GM12801 (cell line): ENCODE measurements around the gene TMEM95.

Experiments used
- TF ChIP-seq, protein P1 (sequence below): IDR thresholded peaks from one replicate; pipeline ENCODE4 v1.5.1; 2011; ENCODE audit warnings: control low read depth; ENCODE audit not compliant: insufficient read length; ENCODE audit errors: extremely low read depth

TMEM95 gene

GRCh38 chr17:7318121-7318860 lies 36.7 kb upstream of the TMEM95 start:
- TF ChIP-seq, protein P1, sequence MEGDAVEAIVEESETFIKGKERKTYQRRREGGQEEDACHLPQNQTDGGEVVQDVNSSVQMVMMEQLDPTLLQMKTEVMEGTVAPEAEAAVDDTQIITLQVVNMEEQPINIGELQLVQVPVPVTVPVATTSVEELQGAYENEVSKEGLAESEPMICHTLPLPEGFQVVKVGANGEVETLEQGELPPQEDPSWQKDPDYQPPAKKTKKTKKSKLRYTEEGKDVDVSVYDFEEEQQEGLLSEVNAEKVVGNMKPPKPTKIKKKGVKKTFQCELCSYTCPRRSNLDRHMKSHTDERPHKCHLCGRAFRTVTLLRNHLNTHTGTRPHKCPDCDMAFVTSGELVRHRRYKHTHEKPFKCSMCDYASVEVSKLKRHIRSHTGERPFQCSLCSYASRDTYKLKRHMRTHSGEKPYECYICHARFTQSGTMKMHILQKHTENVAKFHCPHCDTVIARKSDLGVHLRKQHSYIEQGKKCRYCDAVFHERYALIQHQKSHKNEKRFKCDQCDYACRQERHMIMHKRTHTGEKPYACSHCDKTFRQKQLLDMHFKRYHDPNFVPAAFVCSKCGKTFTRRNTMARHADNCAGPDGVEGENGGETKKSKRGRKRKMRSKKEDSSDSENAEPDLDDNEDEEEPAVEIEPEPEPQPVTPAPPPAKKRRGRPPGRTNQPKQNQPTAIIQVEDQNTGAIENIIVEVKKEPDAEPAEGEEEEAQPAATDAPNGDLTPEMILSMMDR = no peak

GRCh38 chr17:7321466-7321865 lies 33.5 kb upstream of the TMEM95 start:
- TF ChIP-seq, protein P1 = no peak

DNA sequence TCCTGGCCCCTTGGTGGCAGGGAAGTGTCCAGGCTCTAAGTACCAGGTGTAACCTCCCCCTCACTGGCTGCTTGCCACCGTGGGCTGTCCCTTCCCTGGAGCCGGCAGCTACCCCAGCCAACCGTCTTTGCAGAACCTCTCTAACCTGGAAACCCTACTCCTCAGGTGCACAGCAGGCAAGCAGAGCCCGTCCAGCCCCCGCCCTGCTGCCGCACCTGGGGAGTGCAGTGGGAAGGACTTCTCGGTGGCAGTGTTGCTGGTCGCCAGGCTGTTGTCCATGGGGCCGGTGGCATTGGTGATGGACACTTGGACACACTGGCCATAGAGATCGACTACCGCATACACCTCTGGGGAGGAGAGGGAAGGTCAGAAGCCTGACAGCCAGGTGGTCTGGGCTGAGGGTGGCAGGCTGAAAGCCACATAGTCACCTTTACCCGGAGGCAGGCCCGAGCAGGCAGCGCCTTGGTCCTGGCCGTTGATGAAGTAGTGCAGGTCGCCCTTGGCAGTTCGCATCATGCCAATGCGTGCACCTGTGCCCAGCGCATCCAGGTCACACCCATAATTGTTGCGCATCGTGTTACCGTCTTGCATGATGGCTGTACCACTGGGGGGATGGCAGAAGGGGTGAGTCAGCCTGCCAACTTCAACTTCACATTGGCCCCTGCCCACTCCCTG lies 32.3 kb upstream of the TMEM95 start:
- TF ChIP-seq, protein P1 = no peak

GRCh38 chr17:7323731-7324437 lies 31.1 kb upstream of the TMEM95 start:
- TF ChIP-seq, protein P1 = no peak

- TF ChIP-seq, protein P1 = no peak
Observed at GRCh38 chr17:7324438-7324779, 30.5 kb upstream of the TMEM95 start.

GRCh38 chr17:7325031-7325528 lies 29.9 kb upstream of the TMEM95 start:
- TF ChIP-seq, protein P1 = no peak

DNA sequence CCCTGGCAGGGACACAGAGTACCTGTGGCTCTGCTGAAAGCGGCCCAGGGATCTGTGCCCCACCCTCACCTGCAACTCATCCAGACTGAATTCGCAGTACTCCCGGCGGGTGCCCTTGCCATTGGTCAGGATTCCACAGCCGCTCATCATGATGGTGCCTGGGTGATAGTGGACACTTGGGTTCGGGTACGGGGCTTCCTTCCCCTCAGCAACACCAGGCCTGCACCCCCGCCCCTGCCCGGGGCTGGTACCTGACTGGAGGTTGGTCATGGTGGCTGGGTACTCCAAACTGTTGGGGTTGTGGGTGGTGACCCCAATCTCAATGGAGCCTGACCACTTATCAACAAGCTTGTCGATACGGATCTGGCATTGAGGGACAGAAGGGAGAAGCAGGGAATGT lies 28.8 kb upstream of the TMEM95 start:
- TF ChIP-seq, protein P1 = no peak
